NOMO-1 (cell line): ENCODE results near the gene C12orf60.
A peak's percentile ranks its signal among the peaks of the same experiment; 100 is the strongest.

Experiments
- DNase-seq, 2 experiments: peaks; one replicate each; lab custom pipeline; 2025; ENCODE audit not compliant: unreplicated experiment in 2 of 2; lab: John Stamatoyannopoulos, UW

Gene C12orf60

DNA sequence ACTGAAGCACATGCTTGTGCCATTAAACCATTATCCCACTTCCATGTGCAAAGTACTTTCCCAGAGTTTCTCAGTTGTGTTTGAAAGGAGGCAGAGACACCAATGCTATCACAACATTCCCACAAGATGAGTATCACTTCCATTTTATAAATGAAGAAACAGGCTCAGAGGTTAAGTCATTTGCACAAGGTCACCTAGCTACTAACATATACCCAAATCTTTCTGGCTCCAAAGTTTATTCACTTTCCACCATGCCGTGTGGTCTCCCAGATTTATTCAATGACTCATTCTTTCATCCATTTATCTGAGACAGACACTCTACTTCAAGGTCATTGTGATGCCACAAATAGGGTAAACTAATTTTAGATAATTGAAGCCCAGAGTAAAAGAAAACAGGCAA is 30.5 kb downstream of the C12orf60 start:
- DNase-seq: no peak

DNA sequence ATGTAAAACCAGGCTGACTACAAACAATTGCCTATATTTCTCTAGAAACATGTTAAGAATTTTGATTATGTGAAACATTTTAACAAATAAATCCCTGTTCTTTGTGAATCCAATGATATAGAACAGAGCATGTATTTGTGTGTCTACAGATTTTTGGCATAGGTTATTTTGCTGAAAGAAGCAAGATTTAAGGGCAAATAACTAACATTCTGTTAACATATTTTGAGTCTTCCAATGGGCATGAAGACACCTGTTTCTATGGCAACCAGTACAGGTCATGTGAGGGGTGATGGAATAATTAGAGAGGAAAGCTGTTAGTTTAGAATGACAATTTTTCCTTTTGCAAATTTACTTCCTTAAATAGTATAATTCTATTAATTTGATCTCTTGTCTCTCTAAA is 31.0 kb downstream of the C12orf60 start:
- DNase-seq: no peak

DNA sequence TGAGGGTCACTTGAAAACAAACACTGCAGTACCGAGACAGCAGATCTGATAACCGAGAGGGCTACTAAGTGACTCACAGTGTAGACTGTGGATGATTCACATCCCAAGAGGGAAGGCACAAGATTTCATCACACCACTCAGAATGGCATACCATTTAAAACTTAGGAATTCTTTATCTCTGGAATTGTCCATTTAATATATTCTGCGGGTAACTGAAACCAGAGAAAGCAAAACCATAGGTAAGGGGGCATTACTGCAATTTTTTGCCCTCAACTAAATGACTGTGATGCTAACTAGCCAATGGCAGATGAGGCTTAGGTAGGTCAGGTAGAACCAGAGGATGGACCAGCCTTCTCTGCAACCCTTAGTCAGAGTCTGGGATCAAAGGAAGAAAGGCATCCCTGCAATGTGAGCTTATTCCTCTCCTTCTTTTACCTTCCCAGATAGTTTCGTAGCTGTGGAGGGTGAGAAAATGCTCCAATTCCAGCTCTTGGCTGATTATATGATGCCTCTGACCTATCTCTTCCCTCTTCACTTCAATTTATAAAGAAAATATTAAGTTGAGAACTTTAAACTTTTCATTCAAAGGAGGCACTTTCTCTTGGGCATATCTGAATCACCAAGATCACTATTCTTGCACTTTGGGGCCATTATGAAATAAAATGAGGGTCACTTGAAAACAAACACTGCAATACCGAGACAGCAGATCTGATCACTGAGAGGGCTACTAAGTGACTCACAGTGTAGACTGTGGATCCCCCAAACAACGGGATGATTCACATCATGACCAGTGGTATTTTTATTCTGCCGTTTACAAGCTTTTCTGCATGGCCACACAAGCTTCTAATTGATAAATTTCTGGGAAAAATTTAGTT is 33.1 kb downstream of the C12orf60 start:
- no peak for DNase-seq

DNA sequence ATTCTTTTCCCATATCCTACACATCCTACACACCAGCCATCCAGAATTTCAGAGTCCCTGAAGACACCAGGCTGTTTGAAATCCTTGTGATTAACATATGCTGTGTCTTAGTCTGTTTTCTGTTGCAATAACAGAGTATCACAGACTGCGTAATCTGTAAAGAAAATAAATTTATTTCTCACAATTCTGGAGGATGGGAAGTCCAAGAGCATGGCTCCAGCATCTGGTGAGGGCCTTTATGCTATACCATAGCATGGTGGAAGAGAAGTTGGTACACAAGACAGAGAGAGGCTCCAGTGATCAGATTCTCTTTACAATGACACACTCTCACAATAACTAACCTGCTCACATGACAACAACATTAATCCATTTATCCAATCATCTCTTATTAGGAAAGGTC is 35.8 kb downstream of the C12orf60 start:
- DNase-seq: no peak

DNA sequence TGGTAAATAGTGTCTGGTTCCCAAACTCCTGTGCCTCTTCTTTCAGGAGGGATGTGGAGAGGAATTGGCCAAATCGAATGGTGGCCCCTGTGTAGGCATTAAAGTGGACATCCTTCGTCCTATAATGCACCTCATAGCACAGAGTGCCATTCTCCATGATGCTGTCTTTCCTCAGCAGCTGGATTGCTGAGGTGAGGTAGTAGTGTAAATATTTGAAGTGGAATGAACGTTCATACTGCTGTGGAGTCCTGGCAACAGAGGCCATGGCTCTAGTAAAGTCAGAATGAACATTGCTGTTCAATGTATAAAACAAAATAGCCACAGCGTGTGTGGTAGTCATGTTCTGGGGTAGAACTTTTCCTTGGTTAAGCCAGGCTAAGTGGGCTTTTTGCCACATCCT is 37.1 kb downstream of the C12orf60 start:
- no peak for DNase-seq

DNA sequence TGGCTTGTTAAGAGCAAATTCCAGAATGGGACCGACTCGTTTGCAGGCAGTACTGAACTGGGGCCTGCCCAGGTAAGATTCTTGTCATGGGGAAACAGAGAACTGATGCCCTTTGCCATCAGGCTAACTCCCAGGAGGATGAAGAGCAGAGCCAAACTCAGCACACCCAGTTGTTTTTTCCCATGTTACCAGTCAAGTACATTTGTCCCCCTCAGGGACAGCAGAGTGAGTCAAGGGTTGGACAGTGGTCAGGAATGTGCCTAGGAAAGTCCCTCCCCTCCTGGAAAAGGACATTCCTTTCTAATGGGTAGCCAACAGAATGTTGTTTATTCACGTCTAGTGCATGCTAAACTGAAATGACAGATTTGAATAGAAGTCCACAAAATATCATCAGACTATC is 38.3 kb downstream of the C12orf60 start:
- no peak for DNase-seq

DNA sequence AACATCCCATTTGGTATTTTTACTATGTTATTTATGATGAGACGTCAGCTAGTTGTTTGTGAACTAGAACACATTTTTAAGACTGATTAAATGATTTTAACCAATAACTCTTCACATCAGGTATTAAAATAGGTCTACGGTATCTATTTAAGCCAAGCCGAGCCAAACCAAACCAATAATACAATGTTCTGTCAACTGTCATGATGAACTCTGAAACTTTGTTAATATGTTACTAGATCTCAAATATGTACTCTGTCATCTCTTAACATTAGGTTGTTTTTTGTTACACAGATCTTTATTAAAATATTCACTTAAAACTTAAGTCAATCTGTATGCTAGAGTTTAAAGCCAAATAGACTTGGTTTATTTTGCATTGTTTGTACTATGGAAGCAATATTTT is 38.8 kb downstream of the C12orf60 start:
- DNase-seq: no peak

DNA sequence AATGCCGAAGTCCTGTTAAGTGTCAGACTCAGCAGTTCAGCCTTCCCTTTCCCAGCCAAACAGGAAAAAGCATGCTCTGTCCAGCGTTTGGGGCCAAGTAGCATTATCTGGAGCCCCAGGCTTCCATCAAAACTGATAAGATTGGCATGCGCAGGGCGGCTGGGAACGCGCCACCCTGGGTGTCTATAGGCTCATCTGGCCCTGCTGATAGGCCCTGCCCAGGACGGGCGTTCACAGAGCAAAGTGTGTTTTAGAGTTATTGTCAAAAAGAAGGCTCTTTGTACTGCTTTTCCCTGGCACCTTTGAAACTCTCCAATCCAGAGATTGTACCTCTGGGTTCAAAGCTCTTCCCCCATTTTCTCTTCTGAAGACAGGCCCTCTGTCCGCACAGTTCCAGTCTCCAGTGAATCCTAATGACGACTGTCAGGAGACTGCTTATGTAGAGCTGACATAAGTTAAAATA is 40.0 kb downstream of the C12orf60 start, which contains the start of gene ART4:
TSS of gene ART4 (minus strand) at position 102 of the 463 bp plus-strand sequence. CDS start 413 bp downstream, outside the sequence.
- no peak for DNase-seq

DNA sequence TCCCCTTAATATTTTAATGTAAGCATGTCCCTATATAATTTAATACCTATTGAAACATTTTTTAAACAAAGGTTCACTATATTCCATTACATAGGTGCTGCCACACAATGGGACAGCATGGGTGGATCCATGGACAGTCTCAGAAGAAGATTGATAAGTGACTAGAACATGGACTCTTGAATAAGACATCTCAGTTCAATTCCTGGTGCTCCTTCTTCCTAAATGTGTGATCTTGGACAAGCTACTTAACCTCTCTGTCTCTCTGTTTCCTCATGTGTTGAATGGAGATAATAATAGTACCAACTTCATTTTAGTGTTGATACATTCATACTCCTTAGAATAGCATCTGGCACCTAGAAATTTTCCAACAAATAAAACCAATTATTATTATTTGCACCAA is 40.9 kb downstream of the C12orf60 start:
- no peak for DNase-seq

DNA sequence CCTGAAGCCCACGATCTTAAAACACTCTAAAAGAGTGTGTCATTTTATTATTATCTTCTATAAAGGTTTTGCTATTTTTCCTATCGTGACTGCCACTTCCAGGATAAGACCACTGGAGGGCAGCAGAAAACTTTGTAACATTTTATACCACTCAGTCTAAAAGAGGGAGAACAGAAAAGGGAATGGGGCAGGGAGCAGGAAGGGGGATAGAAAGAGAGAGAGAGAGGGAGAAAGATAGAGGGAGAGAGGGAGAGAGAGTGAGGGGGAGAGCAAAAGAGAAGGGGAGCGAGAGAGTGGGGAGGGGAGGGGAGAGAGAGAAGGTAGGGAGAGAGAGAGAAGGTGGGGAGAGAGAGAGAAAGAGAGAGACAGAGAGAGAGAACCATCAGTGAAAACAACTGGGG is 41.9 kb downstream of the C12orf60 start:
- peak in 1 of 2 experiments; percentile 33 for DNase-seq

DNA sequence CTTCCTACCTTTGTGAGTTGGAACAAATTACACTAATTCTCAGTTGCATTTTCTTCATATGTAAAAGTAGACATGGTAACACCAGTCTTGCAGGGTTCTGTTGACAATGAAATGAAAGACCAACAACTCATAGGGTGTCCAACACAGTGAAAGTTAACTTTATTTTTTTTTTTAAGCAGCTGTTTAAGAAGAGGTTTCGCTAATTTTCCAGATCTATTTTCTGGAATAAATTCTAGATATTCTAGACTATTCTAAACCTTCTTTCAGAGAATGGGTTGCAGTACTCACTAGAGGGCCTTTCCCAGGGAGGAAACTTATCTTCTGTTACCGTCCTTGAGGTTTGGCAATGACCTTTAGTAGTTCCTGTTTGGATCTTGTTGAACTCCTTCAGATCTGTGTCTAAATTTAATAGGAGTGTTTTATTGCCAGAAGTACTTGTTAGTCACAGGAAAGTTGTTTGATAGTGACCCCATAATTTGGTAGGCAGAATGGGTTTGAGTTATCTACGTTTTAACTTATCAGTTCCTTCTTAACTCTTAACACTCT is 42.6 kb downstream of the C12orf60 start:
- peak; percentile 8 to 47 for DNase-seq

DNA sequence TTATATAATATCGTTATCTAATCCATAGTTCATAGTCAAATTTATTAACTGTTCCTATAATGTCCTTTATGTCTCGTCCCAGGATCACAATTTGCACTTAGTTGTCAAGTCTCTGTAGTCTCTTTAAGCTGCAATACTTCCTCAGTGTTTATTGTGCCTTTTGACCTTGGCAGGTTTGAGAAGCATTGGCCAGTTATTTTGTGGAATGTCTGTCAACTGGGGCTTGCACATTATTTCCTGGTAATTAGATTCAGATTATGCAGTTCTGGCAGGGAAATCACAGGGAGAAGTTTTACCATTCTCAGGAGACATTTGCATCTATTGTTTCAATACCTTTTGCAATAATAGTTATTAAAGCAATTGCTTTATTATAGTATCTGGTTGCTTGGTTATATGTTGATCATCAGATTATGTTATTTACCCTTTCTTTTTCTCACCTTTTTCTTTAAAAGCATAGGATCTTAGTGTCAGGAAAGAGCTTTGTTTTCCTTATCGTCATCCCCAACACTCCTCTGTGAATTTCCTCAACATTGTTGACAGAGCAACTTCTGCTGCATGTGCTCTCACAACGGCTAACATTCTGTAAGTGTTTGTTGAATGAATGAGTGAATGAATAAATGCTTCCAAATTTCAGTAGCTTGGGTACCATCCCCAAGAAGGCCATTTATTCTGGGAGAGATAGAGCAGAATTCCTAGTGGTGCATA is 43.6 kb downstream of the C12orf60 start:
- DNase-seq: no peak

DNA sequence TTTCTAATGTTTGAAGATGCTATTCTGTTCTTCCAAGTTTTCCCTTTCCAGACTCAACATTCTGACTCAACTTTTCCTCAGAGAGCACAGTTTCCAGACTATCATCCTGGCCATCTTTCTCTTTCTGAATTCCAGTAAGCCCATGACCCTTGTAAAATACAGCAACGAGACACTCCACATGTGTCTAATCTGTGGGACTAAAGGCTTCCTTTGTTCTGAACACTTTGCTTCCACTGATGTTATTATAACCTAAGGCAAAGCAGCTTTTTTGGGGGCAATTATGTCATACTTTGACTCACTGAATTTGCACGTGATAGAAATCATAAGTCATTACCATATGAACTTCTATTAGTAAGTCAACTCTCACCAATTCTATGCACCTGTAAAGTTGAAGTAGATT is 46.2 kb downstream of the C12orf60 start:
- no peak for DNase-seq

DNA sequence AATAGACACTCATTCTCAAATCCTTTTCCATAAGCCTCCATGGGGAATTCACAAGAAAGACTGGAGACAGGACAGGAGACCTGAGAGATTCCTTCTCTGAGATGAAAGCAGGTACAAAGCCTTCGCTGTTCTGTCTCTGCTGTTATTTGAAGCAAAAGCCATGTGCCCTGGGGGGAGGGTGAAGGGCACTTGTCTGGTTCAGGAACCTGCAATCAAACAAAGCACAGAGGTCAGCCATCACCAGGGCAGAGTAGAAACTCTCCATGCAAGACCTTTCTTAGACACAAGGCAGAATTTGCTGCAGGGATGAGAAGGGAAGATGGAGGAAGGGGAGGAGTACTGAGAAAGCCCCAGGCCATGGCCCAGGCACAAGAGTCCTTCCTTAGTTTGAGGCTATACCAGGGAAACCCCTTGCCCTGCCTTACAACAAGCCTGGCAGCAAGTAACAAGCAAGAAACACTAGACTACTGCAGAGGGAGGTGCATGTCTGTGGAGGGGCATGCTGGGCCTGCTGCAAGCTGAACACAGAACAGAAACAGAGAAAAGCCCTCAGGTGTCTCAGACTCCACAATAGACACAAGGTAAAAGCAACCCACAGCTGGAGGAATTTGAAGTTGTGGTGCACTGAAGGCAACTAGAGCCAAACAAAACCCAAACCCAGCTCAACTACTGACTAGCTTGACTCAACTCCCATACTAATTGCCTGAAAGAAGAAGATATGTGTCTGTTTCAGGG is 47.6 kb downstream of the C12orf60 start:
- DNase-seq: no peak

DNA sequence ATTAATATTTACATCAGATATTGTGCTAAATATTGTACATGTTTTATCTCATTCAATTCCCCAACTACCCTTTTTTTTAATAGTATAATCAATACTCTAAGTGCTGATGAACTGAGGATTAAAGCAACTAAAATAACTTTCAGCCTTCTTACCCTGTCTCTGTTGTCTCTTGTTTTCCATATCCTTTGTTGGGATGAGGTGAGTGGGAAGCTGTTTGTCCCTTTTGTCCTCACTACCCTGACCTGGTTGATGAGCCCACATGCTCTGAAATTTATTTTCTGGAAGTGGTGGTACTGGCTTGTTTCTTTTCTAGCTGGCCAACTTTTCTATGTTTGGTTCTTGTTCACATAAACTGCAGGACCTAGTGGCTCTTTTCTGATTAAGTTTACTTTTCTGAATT is 49.4 kb downstream of the C12orf60 start:
- no peak for DNase-seq

DNA sequence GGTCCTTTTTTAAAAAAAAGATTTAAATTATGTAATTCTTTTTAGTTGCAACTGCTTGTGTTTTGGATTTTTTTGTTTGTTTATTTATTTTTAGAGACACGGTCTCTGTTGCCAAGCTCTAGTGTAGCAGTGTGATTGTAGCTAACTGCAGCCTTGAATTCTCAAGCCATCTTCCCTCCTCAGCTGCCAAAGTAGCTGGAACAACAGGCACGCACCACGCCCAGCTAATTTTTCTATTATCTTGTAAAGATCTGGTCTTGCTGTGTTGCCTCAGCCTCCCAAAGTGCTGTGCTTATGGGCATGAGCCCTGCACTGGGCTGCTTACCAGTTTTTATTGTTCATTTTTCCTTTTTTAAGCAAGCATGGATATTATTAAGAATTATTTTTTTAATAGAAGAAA is 50.5 kb downstream of the C12orf60 start:
- DNase-seq: no peak

DNA sequence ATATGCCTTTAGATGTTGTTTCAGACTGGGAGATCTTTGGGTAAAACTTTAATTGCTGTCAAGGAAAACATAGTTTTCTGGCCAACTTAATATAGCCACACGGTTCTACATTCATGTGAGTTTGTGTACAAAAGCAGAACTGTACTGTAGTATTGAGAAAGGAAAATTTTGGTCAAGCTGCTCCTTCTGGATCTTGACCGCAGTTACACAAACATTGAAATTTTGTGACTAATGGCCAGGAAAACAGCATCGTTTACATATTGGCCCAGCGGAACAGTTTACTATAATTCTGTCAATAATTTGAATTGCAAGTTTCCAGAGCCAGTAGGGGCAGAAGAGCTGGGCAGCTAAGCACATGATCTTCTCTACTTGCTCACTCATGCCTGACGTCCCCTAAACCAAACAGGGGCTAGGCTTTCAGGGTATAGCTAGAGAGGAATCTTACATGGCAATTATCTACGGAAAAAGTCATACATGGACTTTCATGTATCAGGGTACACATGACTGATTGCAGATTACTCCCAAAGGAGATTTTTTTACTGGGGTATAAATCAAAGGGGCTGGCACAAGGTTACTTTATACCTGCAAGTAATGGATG is 51.2 kb downstream of the C12orf60 start:
- peak; percentile 25 to 43 for DNase-seq

DNA sequence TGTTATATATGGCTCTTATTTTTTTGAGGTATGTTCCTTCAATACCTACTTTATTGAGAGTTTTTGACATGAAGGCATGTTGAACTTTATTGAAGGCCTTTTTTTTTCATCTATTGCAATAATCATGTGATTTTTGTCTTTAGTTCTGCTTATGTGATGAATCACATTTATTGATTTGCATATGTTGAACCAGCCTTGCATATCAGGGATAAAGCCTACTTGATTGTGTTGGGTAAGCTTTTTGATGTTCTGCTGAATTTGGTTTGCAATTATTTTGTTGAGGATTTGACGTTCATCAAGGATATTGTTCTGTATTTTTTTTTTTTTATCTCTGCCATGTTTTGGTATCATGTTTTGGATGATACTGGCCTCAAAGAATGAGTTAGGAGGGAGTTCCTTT is 55.0 kb downstream of the C12orf60 start:
- DNase-seq: no peak

DNA sequence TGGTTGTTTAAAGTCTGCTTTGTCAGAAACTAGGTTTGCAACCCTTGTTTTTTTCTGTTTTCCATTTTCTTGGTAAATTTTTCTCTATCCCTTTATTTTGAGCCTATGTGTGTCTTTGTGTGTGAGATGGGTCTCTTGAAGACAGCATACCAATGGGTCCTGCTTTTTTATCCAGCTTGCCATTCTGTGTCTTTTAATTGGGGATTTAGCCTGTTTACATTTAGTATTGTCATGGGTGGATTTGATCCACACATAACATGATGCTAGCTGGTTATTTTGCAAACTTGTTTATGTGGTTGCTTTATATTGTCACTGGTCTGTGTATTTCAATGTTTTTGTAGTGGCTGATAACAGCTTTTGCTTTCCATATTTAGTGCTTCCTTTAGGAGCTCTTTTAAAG is 57.0 kb downstream of the C12orf60 start:
- DNase-seq: no peak

DNA sequence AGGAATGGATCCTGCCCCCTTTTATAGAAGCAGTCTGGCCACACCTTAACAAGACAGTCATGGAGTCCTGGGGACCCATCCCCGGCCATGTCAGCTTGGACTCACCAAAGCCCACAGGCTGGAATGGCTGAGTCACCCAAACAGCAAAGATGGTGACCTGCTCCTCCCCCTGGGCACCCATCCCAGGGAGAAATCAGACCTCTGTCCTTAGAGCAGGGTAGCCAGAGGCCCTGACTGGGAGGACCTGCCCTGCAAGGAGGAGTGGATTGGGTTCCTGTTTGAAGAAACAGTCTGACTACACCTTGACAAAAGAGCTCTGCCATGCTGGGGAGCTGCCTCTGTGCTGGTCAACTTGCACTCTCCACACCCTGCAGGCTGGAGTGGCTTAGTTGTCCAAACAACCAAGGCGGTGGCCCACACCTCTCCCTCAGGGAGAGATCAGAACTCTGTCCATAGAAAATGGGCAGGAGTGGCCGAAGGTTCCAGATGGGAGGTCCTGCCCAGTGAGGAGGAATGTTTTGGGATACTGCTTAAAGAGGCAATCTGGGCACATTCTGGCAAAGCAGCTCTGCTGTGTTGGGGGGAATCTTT is 65.5 kb downstream of the C12orf60 start:
- no peak for DNase-seq
